ENCODE results near the gene ADCY6.
"Not testable (repeated sequence)": the region's sequence is repeated elsewhere in the genome, so short reads cannot be mapped to it uniquely, and the experiment has no call there.

ADCY6 gene

DNA sequence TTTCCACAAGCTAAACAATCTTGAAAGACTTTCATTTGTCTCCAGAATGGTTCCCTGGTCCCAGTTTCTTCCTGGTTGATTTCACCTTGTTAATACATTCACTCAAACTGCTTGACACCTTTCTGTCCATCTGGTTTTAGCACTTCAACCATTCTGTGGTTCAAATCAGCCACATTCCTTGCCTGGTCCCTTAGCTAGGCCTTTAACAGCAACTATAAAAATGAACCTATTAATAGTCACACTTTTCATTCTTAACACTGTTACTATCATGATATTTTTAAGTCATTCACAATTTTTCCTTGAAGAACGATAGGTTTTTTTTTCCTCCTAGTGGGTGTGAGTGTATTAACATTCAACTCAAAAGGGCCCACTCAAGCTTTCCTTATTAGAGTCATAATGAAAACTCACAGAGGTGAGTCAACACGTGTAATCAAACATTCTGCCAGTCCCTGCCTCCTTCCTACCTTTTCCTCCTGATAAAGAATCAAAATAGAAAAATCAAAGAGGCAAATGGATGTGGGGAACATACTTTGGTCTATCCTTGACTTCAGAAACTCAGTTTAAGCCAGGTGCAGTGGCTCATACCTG is 38.0 kb downstream of the ADCY6 start:
- DNase-seq (ENCODE audit: low read depth): no peak

DNA sequence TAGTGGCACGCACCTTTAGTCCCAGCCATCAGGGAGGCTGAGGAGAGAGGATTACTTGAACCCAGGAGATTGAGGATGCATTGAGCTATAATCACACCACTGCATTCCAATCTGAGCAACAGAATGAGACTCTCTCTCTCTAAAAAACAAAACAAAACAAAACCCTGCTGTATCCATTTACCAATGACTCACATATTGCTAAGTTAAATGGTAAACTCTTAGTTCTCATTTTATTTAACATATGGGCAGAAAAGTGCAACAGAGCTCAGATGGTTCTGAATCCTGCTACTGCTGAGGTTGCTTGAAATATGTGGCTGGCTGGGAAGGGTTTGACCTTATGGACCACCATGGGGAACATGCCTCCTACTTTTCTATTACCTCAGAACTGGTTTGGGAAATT is 38.7 kb downstream of the ADCY6 start:
- no peak for DNase-seq (ENCODE audit: low read depth)

DNA sequence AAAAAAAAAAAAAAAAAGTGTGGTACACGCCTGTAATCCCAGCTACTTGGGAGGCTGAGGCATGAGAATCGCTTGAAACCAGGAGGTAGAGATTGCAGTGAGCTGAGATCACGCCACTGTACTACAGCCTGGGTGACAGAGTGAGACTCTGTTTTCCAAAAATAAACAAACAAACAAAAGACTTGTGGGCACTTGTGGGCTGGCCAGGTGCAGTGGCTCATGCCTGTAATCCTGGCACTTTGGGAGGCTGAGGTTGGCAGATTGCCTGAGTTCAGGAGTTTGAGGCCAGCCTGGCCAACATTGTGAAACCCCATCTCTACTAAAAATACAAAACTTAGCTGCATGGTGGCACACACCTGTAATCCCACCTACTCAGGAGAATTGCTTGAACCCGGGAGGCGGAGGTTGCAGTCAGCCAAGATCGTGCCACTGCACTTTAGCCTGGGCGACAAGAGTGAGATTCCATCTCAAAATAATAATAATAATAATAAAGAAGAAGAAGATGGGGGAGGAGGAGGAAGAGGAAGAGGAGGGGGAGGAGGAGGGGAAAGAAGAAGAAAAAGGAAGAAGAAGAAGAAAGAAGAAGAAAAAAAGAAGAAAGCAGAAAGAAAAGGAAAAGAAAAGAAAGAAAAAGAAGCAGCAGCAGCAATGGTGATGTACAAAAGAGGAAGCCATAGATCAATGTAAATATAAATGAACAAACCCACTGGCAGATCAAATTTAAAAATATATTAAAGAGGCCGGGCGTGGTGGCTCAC is 44.5 kb downstream of the ADCY6 start:
- DNase-seq (ENCODE audit: low read depth): no peak

DNA sequence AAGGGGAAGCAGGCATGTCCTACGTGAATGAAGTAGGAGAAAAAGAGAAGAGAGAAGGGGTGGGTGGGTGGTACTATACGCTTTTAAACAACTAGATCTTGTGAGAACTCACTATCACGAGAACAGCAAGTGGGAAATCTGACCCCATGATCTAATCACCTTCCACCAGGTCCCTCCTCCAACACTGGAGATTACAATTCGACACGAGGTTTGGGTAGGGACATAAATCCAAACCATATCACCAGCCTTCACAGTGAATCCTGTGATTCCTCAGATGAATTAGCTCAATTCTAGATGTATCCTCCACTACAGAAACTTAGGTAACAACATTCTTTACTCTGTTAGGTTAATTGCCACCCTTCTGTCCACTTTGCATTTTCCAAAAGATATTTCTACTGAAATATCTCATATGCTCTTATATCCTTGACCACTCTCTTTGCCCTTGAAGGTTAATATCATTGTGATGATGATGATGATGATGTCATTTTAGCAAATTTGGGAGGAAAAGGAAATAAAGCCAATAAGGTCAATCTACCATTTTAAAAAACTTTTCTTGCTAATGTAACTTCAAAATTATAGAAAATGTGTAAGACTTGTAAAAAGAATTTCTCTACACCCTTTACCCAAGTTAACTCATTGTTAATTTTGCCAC is 49.1 kb downstream of the ADCY6 start:
- DNase-seq (ENCODE audit: low read depth): no peak

DNA sequence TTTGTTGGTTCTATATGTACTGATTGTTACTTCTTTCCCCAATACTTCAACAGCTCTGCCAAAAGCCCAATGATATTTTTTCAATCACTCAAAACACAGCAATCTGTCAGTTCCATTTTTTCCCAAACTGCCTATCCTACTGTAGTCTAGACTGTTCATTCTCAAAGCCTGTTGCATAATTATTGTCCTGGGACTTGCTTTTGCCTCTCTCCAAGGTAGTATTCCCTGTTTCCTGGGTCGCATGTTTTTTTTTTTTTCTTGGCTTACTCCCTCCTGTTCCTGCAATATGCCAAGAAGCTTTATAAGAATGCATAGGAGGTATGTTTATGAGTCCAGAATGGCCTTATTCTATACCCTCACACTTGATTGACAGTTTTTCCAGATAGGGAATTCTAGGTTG is 52.4 kb downstream of the ADCY6 start:
- DNase-seq (ENCODE audit: low read depth): no peak

DNA sequence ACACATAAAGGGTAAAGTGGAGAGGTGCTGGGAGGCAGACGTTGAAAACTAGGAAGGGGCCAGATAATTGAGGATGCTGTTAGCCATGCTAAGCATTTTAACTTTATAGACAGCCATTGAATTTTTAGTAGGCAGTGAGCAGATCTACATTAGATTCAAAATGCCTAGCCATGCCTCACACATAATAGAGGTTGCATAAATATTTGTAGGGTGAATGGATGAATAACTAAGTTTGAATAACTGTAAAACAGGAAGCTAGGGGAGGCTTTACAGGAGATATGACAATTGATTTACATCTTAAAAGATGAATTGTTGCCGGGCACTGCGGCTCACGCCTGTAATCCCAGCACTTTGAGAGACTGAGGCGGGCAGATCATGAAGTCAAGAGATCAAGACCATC is 60.1 kb downstream of the ADCY6 start:
- no peak for DNase-seq (ENCODE audit: low read depth)

DNA sequence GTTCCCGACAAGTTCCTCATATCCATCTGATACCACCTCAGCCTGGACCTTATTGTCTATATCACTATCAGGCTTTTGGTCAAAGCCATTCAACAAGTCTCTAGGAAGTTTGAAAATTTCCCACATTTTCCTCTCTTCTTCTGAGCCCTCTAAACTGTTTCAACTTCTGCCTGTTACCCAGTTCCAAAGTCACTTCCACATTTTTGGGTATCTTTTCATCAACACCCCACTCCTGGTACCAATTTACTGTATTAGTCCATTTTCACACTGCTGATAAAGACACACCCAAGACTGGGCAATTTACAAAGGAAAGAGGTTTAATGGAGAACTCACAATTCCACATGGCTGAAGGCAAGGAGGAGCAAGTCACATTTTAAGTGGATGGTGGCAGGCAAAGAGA is 68.2 kb downstream of the ADCY6 start:
- DNase-seq (ENCODE audit: low read depth): not testable (repeated sequence)

DNA sequence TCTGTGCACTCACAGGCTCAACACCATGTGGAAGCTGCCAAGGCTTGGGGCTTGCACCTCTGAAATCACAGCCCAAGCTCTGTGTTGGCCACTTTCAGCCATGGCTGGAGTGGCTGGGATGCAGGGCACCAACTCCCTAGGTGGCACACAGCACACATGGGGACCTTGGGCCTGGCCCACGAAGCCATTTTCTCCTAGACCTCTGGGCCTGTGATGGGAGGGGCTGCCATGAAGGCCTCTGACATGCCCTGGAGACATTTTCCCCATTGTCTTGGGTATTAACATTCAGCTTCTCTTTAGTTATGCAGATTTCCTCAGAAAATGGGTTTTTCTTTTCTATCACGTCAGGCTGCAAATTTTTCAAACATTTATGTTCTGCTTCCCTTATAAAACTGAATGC is 68.7 kb downstream of the ADCY6 start:
- DNase-seq (ENCODE audit: low read depth): not testable (repeated sequence)

DNA sequence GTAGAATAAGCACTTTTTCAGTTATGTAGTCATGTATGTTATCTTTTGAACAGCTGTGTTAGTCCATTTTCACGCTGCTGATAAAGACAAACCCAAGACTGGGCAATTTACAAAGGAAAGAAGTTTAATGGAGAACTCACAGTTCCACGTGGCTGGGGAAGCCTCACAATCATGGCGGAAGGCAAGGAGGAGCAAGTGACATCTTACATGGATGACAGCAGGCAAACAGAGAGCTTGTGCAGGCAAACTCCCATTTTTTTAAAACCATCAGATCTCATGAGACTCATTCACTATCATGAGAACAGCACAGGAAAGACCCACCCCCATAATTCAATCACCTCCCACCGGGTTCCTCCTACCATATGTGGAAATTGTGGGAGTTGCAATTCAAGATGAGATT is 69.9 kb downstream of the ADCY6 start:
- not testable (repeated sequence) for DNase-seq (ENCODE audit: low read depth)

DNA sequence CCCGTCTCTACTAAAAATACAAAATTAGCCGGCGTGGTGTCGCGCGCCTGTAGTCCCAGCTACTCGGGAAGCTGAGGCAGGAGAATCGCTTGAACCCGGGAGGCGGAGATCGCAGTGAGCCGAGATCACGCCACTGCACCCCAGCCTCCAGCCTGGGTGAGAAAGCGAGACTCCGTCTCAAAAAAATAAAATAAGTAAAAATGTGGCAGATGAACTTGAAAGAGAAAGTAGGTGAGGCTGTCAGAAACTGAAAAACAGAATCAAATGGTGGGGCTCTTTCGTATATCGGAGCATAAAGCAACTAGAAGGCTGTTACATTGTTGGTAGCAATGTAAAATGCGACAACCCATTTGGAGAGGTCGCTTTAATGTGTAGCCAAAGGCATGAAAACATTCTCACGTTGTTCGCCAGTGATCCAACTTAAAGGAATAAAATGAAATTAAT is 71.6 kb downstream of the ADCY6 start:
- DNase-seq (ENCODE audit: low read depth): no peak

DNA sequence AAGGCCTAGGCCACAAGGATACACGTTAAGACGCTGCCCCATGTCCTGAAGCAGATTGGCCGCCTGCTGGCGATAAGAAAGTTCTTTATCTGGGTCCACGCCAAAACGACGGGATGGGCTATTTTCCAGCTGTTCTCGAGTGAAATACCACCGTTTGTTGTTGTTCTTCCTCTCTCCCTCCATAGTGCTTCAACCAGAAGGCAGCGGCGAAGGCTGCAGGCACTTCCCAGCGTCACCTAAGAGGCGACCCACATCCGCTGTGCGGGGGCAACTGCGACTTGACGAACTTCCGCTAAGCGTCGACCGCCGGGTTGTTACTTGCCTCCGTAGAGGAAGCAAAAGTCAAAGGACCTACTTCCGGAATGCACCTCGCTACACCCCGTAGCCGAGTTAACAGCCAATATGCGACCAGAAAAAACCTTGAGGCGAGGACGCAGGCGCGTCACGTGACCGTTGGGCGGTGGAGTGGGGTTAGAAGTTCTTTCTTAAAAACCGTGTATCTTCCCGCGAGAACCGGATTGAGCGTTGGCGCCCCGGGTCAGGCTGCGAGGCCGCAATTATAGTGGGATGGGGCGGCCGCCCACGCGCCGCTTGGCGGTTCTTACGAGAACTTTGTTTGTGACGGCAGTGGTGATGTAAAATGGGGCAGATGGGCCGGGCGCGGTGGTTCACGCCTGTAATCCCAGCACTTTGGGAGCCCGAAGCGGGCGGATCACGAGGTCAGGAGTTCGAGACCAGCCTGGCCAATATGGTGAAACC is 72.2 kb downstream of the ADCY6 start, which contains the start of gene CCNT1:
Gene CCNT1 (minus strand): TSS at position 215 of the 759 bp plus-strand sequence. CDS start 32 bp downstream, at position 183.
- DNase-seq (ENCODE audit: low read depth): peak; percentile 97

Measured in stimulated activated CD8-positive, alpha-beta memory T cell treated with anti-CD3 and anti-CD28 coated beads, Interleukin-12 subunit alpha, Interleukin-12 subunit beta, amount 100 ng/mL, for 4 hours (primary cell).